ENCODE measurements around the gene ZC3H18. TPM values are rescaled to one million over a fixed set of nuclear protein-coding genes. Genes with fewer than 3 reads are reported as not detected.
"Not testable (repeated sequence)": the region's sequence is repeated elsewhere in the genome, so short reads cannot be mapped to it uniquely, and the experiment has no call there.

ZC3H18 gene
- total and polyA plus RNA-seq, 9 donors: 16.0 to 40.4 (median 30.7) TPM

GRCh38 chr16:88608076-88608475 lies 37.9 kb downstream of the ZC3H18 start:
- intact Hi-C loops (cut with DNase I): no loop called here
- DNase-seq: no peak
- Histone ChIP-seq H3K27ac (no peak overlapping the region), H3K4me3 (no peak overlapping the region), H3K9me3 (no peaks in the 10 kb centered on the region), H3K27me3 (no peaks in the 10 kb centered on the region), H3K4me1 (ENCODE audit: insufficient read depth) (no peaks in the 10 kb centered on the region), H3K36me3 (no peaks in the 10 kb centered on the region)
- TF ChIP-seq CTCF (IDR thresholded peaks at IDR 0.05): no peak
- no peak for TF ChIP-seq POLR2A (IDR thresholded peaks at IDR 0.05)
- no peak for TF ChIP-seq EP300 (IDR thresholded peaks at IDR 0.05)
- 89 to 92% (median 90%) methylated on average over 6 of the region's 6 CpGs for WGBS, 3 donors

GRCh38 chr16:88609426-88609825 lies 39.2 kb downstream of the ZC3H18 start:
- 95 to 98% (median 95%) methylated on average over 8 of the region's 8 CpGs for WGBS, 3 donors
- H3K4me3 ChIP-seq; H3K4me1 ChIP-seq (ENCODE audit: insufficient read depth); H3K27me3 ChIP-seq; intact Hi-C loops (cut with DNase I); H3K36me3 ChIP-seq; H3K9me3 ChIP-seq; H3K27ac ChIP-seq; DNase-seq: not testable (repeated sequence)

GRCh38 chr16:88610080-88610479 lies 39.9 kb downstream of the ZC3H18 start:
- H3K27ac ChIP-seq: no peak overlapping the region
- no peak overlapping the region for H3K4me3 ChIP-seq
- H3K9me3 ChIP-seq: no peaks in the 10 kb centered on the region
- H3K4me1 ChIP-seq (ENCODE audit: insufficient read depth): peaks cover 10% of the 10 kb centered on the region
- no peak for TF ChIP-seq CTCF (IDR thresholded peaks at IDR 0.05)
- H3K36me3 ChIP-seq: no peaks in the 10 kb centered on the region
- no peak for DNase-seq
- no peaks in the 10 kb centered on the region for H3K27me3 ChIP-seq
- 84 to 86% (median 85%) methylated on average over 6 of the region's 6 CpGs for WGBS, 3 donors
- intact Hi-C loops (cut with DNase I): no loop called here

GRCh38 chr16:88610909-88611812 lies 41.0 kb downstream of the ZC3H18 start:
- TF ChIP-seq CTCF (IDR thresholded peaks at IDR 0.05): no peak
- no peak for TF ChIP-seq POLR2A (IDR thresholded peaks at IDR 0.05)
- no peak for TF ChIP-seq EP300 (IDR thresholded peaks at IDR 0.05)
- Histone ChIP-seq H3K36me3 (no peaks in the 10 kb centered on the region), H3K27me3 (no peaks in the 10 kb centered on the region), H3K27ac (no peak overlapping the region), H3K4me3 (no peak overlapping the region), H3K9me3 (no peaks in the 10 kb centered on the region), H3K4me1 (ENCODE audit: insufficient read depth) (peaks cover 13% of the 10 kb centered on the region)
- intact Hi-C loops (cut with DNase I): no loop called here
- WGBS, 3 donors: 81 to 83% (median 82%) methylated on average over 49 of the region's 49 CpGs
- DNase-seq: no peak

GRCh38 chr16:88613293-88613692 lies 43.1 kb downstream of the ZC3H18 start:
- Histone ChIP-seq H3K4me3 (no peak overlapping the region), H3K27ac (no peak overlapping the region), H3K9me3 (no peaks in the 10 kb centered on the region), H3K4me1 (ENCODE audit: insufficient read depth) (peaks cover 13% of the 10 kb centered on the region), H3K36me3 (no peaks in the 10 kb centered on the region), H3K27me3 (no peaks in the 10 kb centered on the region)
- 75 to 79% (median 76%) methylated on average over 10 of the region's 10 CpGs for WGBS, 3 donors
- intact Hi-C loops (cut with DNase I): no loop called here
- DNase-seq: no peak
- TF ChIP-seq POLR2A (IDR thresholded peaks at IDR 0.05): no peak
- no peak for TF ChIP-seq EP300 (IDR thresholded peaks at IDR 0.05)

All from ovary (tissue), 9 donors.